Gastrocnemius medialis (tissue), 4 donors: ENCODE data around the gene DOCK4. TPM values are rescaled to one million over a fixed set of nuclear protein-coding genes. Genes with fewer than 3 reads are reported as not detected.

Experiments
- ATAC-seq, 2 donors: fragments of 150-250 bp; one replicate each; pipeline ENCODE4 v1.9.1; 2016
- DNase-seq, 2 donors: peaks; one replicate each; pipeline ENCODE4 v3.0.0-alpha.2; 2019
- H3K27ac ChIP-seq, 4 donors: fragments of 200-600 bp; sonication (generic); 1 replicate in 1 of 4; 2 replicates in 3 of 4; pipeline ENCODE4 v1.5.1; 2016 to 2018; ENCODE audit warnings: mild to moderate bottlenecking in 2 of 4, moderate library complexity in 1 of 4
- H3K27me3 ChIP-seq, 3 donors: fragments of 200-600 bp; sonication (generic) in 2 of 3; 1 replicate in 1 of 3; 2 replicates in 2 of 3; pipeline versions ENCODE4 v1.5.1 to v1.6.0; 2016 to 2019; ENCODE audit warnings: mild to moderate bottlenecking in 1 of 3, moderate library complexity in 1 of 3
- H3K36me3 ChIP-seq, 2 donors: fragments of 200-600 bp; sonication (generic) in 1 of 2; one replicate each; pipeline ENCODE4 v1.5.1; 2017 to 2018
- H3K4me1 ChIP-seq, 2 donors: fragments of 200-600 bp; sonication (generic) in 1 of 2; one replicate each; pipeline ENCODE4 v1.5.1; 2016 to 2017; ENCODE audit warnings: mild to moderate bottlenecking in 2 of 2
- H3K4me3 ChIP-seq, 4 donors: fragments of 200-600 bp; sonication (generic) in 3 of 4; 1 replicate in 1 of 4; 2 replicates in 3 of 4; pipeline ENCODE4 v1.5.1; 2016 to 2019; ENCODE audit warnings: mild to moderate bottlenecking in 2 of 4
- H3K9me3 ChIP-seq, 3 donors: fragments of 200-600 bp; sonication (generic) in 2 of 3; 1 replicate in 1 of 3; 2 replicates in 2 of 3; pipeline ENCODE4 v1.5.1; 2016 to 2019
- POLR2A ChIP-seq, 2 donors: fragments of 450-650 bp; IDR thresholded peaks; one replicate each; pipeline ENCODE4 v1.6.1; 2017; ENCODE audit warnings: antibody characterized with exemption in 2 of 2, mild to moderate bottlenecking in 2 of 2, moderate library complexity in 2 of 2
- in situ Hi-C, 4 donors: fragments of 200-750 bp; cut with MboI; loops; one replicate each; pipeline versions ENCODE4 v1.15.0 to v1.8.0; 2017; ENCODE audit warnings: low sequenced_read_pairs in 4 of 4
- intact Hi-C: fragments of 100-400 bp; cut with DNase I; formaldehyde crosslinking; loops from one replicate; pipeline ENCODE4 v1.15.1; 2023; ENCODE audit warnings: low total_unique reads
- total RNA-seq, 4 donors: library from RNA; depleted of rRNA; stranded (reverse); fragments of >200 nt; gene quantifications; one replicate each; pipeline versions ENCODE4 v1.1.0 to v1.2.3, GENCODE V29; 2016
- TF ChIP-seq, protein P1 (sequence below), 5 experiments: fragments of 450-650 bp in 3 of 5; fragments of 200-600 bp in 2 of 5; sonication (generic) in 2 of 5; IDR thresholded peaks in 4 of 5; conservative IDR thresholded peaks in 1 of 5; 1 replicate in 4 of 5; 2 replicates in 1 of 5; pipeline ENCODE4 v1.5.1; 2016 to 2019; ENCODE audit warnings: antibody characterized with exemption in 5 of 5, mild to moderate bottlenecking in 3 of 5, moderate library complexity in 3 of 5

The DOCK4 gene
- total RNA-seq, 4 donors from 2014 or later, result 8.7 to 12.0 (median 10.2) TPM

DNA sequence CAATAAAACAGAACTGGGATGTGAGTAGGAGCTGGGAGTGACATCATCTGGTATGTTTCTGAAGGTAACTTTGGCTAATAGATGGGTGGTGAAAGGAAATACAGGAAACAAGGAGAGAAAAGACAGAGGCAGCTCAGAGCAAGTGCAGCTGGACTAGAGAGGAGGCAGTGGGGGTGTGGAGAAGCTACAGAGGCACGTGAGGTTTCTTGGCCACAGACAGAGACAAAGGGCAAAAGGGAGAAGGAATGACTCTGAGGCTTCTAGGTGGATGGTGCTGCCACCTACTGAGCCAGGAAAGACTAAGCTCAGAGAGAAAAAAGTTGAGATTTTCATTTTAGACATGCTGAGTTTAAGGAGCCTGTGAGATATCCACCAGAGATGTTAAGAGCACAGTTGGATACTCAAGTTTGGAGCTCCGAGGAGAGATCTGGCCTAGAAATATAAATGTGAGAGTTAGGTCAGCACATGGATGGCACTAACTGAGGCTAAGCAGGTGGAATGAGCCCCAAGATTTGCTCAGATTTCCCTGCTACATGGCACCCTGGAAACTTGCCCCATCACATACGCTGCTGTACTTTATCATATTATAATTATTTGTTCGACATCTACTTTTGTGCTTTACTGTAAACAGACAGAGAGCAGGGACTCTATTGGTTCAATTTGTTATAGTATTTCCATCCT lies 350.9 kb downstream of the DOCK4 start:
- Histone ChIP-seq H3K4me3 (no peak overlapping the region), H3K27me3 (no peaks in the 10 kb centered on the region), H3K36me3 (no peaks in the 10 kb centered on the region), H3K27ac (no peak overlapping the region), H3K4me1 (no peaks in the 10 kb centered on the region), H3K9me3 (no peaks in the 10 kb centered on the region)
- in situ Hi-C loops (no loop called here), intact Hi-C loops (loop anchor here (1.0 kb wide), 1 partner anchor 103 kb away; no protein-coding TSS in a partner anchor)
- DNase-seq, result peak in 1 of 2 donors; percentile 16
- no peak for TF ChIP-seq POLR2A (IDR thresholded peaks at IDR 0.05)
- TF ChIP-seq, protein P1, sequence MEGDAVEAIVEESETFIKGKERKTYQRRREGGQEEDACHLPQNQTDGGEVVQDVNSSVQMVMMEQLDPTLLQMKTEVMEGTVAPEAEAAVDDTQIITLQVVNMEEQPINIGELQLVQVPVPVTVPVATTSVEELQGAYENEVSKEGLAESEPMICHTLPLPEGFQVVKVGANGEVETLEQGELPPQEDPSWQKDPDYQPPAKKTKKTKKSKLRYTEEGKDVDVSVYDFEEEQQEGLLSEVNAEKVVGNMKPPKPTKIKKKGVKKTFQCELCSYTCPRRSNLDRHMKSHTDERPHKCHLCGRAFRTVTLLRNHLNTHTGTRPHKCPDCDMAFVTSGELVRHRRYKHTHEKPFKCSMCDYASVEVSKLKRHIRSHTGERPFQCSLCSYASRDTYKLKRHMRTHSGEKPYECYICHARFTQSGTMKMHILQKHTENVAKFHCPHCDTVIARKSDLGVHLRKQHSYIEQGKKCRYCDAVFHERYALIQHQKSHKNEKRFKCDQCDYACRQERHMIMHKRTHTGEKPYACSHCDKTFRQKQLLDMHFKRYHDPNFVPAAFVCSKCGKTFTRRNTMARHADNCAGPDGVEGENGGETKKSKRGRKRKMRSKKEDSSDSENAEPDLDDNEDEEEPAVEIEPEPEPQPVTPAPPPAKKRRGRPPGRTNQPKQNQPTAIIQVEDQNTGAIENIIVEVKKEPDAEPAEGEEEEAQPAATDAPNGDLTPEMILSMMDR (IDR thresholded peaks at IDR 0.05 in 4 of 5, conservative IDR thresholded peaks at IDR 0.05 in 1 of 5), result peak in 3 of 5 experiments; percentile 14 to 26 (median 15)
- ATAC-seq, result peak; percentile 42 to 61

DNA sequence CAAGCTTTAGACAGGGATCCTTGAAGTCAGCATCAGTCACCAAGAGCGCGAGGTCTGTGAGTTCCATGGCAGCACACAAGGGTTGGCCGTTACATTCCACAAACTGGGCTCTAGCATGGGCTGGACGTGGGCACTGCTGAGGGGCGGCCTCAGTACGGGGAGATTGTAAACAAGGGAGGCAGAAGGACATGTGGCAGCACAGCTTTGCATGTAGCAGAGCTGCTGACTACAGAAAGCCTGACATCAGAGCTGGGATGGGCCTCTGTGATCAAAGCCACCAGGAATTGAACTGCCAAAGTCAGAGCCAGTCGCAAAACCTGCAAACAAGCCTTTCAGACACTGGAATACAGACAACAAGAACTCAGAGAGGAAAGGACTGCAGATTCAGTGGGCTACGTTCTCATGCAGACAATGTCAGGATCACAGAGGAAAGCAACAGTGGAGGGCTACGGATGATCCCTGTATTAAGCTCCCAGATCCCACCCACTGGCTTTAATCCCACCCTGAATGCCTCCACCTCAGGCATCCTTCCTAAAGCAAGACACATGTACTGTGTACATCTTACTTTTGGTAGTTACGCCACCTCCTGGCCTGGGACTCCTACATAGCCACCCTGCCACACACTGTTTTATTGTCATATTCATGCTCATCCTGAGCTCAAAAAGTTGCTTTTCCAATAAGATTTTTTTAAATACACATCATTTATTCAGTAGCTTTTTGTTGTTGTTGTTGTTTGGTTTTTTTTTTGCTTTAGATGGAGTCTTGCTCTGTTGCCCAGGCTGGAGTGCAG lies 352.8 kb downstream of the DOCK4 start:
- no peaks in the 10 kb centered on the region for H3K27me3 ChIP-seq
- in situ Hi-C loops (no loop called here), intact Hi-C loops (no loop called here)
- no peak overlapping the region for H3K27ac ChIP-seq
- TF ChIP-seq, protein P1 (IDR thresholded peaks at IDR 0.05 in 4 of 5, conservative IDR thresholded peaks at IDR 0.05 in 1 of 5), result no peak
- no peak for TF ChIP-seq POLR2A (IDR thresholded peaks at IDR 0.05)
- H3K4me3 ChIP-seq, result no peak overlapping the region
- DNase-seq (no peak), ATAC-seq (no peak)
- no peaks in the 10 kb centered on the region for H3K36me3 ChIP-seq
- no peaks in the 10 kb centered on the region for H3K4me1 ChIP-seq
- no peaks in the 10 kb centered on the region for H3K9me3 ChIP-seq

DNA sequence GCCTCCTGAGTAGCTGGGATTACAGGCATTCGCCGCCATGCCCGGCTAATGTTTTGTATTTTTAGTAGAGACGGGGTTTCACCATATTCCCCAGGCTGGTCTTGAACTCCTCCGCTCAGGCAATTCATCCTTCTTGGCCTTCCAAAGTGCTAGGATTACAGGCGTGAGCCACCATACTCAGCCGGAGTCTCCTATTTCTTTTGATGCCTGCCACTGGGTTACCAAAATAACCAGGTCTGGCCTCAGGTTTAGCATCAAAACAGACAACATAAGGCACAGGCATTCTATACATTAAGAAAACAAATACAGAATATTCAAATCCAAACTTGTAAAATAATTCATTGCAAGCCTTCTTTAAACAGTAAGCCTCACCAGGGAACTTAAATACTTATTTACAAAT lies 354.1 kb downstream of the DOCK4 start:
- DNase-seq, result no peak
- H3K9me3 ChIP-seq, result no peaks in the 10 kb centered on the region
- no peak overlapping the region for H3K4me3 ChIP-seq
- intact Hi-C loops (no loop called here), in situ Hi-C loops (no loop called here)
- H3K27ac ChIP-seq, result no peak overlapping the region
- no peaks in the 10 kb centered on the region for H3K4me1 ChIP-seq
- no peaks in the 10 kb centered on the region for H3K27me3 ChIP-seq
- no peak for ATAC-seq
- no peaks in the 10 kb centered on the region for H3K36me3 ChIP-seq
- no peak for TF ChIP-seq POLR2A (IDR thresholded peaks at IDR 0.05)
- TF ChIP-seq, protein P1 (IDR thresholded peaks at IDR 0.05 in 4 of 5, conservative IDR thresholded peaks at IDR 0.05 in 1 of 5), result no peak

DNA sequence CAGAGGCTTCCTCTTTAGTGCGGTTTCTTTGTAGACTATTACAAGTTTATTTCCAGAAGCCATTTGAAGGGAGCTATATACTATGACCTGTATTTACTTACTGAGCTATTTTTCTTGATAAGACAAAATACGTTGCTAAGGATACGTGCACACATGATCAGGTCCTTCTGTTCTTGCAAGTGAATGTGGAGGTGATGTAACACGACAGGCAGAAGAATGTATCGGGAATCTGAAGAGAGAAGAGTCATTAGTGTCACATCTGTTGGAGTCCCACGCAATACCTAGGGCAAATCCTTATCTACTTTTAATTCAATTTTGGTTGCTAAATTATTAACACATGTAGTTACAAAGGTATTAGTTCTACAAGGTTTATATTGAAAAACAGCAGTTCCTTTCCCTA lies 359.3 kb downstream of the DOCK4 start:
- H3K4me3 ChIP-seq, result no peak overlapping the region
- no peaks in the 10 kb centered on the region for H3K9me3 ChIP-seq
- in situ Hi-C loops (no loop called here), intact Hi-C loops (no loop called here)
- H3K36me3 ChIP-seq, result peaks cover 0 to 20% of the 10 kb centered on the region in 2 donors
- H3K27me3 ChIP-seq, result no peaks in the 10 kb centered on the region
- H3K4me1 ChIP-seq, result no peaks in the 10 kb centered on the region
- no peak for ATAC-seq
- no peak for DNase-seq
- H3K27ac ChIP-seq, result no peak overlapping the region
- no peak for TF ChIP-seq POLR2A (IDR thresholded peaks at IDR 0.05)
- TF ChIP-seq, protein P1 (IDR thresholded peaks at IDR 0.05 in 4 of 5, conservative IDR thresholded peaks at IDR 0.05 in 1 of 5), result no peak
